Measurements from ENCODE around the gene PLD6. TPM values are rescaled to one million over a fixed set of nuclear protein-coding genes. Genes with fewer than 3 reads are reported as not detected.

PLD6 gene
- total RNA-seq, 1 donor from 2014 or later = 7.6 TPM

DNA sequence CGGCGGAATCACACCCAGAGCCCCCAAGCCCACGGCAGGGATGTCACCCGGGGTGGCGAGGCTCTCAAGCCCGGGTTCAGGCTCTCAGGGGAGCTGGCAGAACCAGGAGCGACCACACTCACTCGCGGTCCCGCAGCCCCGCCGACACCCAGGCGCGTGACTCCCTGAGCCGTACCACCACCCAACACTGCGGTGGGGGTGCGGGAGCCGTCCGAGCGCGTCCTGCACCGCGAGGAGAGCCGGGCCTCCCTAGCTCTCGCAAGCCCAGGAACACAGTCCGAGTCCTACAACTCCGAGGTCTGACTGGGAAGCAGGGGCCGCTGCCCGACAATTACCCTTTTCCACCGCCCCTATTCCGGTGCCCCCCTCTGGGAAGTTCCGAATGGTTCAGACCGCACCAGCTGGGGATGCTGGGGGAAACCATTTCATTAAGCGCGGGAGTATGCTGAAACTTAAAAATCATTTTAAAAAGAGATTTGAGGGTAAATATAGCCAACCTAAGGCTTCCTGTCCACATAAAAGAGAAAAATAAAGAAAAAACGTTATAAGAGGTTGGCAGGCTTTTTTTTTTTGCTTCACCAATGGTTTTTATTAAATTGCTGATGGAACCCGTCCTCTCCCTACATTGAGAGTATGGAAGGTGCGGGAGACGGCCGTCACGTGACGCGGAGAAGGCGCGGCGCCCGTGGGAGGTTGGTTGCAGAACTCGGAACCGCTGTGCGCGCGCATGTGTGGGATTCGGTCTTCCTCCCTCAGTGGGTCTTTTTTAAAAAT lies 31.1 kb upstream of the PLD6 start, which contains the start of gene FLCN:
Gene FLCN (minus strand): TSS at position 143 of the 774 bp plus-strand sequence. CDS start 9,031 bp downstream, outside the sequence.
- H3K27ac Mint-ChIP-seq = peak within 1 kb of the TSS; percentile 99
- ChIA-PET POLR2A (interaction anchor here (0.6 to 2.1 kb wide), 11 partner anchors 9 to 253 kb away, joined by 3 to 17 read pairs (median 3); partner anchors contain the start of gene COPS3), CTCF (interaction anchor here (0.7 kb wide), 1 partner anchor 44 kb away, joined by 3 read pairs; the partner anchor contains the start of gene COPS3)
- DNase-seq (peak; percentile 89), ATAC-seq (ENCODE audit: low read depth) (peak; percentile 90)
- H3K36me3 Mint-ChIP-seq (ENCODE audit: low read depth) = peaks cover 18% of the 10 kb centered on the region
- H3K9me3 Mint-ChIP-seq = no peaks in the 10 kb centered on the region
- no peaks in the 10 kb centered on the region for H3K27me3 Mint-ChIP-seq
- intact Hi-C loops (cut with micrococcal nuclease) = loop anchor here (1.0 to 10.0 kb wide), 7 partner anchors 31 to 354 kb away; partner anchors contain the start of genes COPS3, NT5M, PEMT and PLD6
- TF ChIP-seq, protein P1, sequence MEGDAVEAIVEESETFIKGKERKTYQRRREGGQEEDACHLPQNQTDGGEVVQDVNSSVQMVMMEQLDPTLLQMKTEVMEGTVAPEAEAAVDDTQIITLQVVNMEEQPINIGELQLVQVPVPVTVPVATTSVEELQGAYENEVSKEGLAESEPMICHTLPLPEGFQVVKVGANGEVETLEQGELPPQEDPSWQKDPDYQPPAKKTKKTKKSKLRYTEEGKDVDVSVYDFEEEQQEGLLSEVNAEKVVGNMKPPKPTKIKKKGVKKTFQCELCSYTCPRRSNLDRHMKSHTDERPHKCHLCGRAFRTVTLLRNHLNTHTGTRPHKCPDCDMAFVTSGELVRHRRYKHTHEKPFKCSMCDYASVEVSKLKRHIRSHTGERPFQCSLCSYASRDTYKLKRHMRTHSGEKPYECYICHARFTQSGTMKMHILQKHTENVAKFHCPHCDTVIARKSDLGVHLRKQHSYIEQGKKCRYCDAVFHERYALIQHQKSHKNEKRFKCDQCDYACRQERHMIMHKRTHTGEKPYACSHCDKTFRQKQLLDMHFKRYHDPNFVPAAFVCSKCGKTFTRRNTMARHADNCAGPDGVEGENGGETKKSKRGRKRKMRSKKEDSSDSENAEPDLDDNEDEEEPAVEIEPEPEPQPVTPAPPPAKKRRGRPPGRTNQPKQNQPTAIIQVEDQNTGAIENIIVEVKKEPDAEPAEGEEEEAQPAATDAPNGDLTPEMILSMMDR (IDR thresholded peaks at IDR 0.05) = no peak
- H3K4me3 Mint-ChIP-seq = peak within 1 kb of the TSS; percentile 96
- peaks cover 14% of the 10 kb centered on the region for H3K4me1 Mint-ChIP-seq

DNA sequence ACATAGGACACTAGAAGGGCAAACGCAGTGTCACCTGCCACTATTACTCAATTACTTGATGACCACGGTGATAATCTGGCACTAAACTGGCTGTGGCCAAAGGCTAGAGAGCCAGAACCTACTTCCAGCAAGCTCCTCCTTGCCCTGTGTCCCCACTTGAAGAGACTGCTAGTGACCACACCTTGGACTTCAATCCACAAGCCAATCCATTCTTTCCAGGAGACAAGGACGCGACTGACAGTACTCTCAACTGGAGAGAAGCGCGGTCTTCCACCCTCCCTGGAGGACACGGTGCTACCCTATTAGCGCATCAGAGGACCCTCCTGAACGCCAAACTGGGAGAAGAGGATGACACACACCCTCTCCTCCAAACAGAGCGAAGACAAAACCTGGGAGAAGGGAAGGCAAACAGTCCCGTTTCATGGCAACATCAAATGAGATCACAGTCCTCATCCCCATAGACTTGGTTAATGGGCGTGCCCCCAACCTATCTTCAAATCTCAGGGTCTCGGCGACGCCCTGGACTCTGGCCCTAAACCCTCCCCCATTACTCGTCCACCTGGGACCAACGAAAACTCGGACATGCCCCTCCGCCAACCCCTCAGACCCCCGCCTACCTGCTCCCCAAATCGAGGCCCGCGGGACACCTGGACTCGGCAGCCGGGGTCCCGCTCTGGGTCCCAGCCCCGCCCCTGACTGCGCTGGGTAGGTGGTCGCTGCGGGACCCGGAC lies 30.3 kb upstream of the PLD6 start:
- TF ChIP-seq, protein P1 (IDR thresholded peaks at IDR 0.05) = no peak
- ChIA-PET CTCF (interaction anchor here (0.7 kb wide), 1 partner anchor 44 kb away, joined by 3 read pairs; the partner anchor contains the start of gene COPS3), POLR2A (interaction anchor here (0.6 to 2.1 kb wide), 10 partner anchors 8 to 253 kb away, joined by 3 to 17 read pairs (median 4); partner anchors contain the start of gene COPS3)
- DNase-seq (peak; percentile 21), ATAC-seq (ENCODE audit: low read depth) (no peak)
- intact Hi-C loops (cut with micrococcal nuclease) = loop anchor here (1.0 to 10.0 kb wide), 7 partner anchors 30 to 354 kb away; partner anchors contain the start of genes COPS3, NT5M, PEMT and PLD6
- Mint-ChIP-seq H3K36me3 (ENCODE audit: low read depth) (peaks cover 26% of the 10 kb centered on the region), H3K4me1 (peaks cover 14% of the 10 kb centered on the region), H3K27ac (peak overlapping the region; percentile 99), H3K27me3 (no peaks in the 10 kb centered on the region), H3K4me3 (peak overlapping the region; percentile 96), H3K9me3 (no peaks in the 10 kb centered on the region)

DNA sequence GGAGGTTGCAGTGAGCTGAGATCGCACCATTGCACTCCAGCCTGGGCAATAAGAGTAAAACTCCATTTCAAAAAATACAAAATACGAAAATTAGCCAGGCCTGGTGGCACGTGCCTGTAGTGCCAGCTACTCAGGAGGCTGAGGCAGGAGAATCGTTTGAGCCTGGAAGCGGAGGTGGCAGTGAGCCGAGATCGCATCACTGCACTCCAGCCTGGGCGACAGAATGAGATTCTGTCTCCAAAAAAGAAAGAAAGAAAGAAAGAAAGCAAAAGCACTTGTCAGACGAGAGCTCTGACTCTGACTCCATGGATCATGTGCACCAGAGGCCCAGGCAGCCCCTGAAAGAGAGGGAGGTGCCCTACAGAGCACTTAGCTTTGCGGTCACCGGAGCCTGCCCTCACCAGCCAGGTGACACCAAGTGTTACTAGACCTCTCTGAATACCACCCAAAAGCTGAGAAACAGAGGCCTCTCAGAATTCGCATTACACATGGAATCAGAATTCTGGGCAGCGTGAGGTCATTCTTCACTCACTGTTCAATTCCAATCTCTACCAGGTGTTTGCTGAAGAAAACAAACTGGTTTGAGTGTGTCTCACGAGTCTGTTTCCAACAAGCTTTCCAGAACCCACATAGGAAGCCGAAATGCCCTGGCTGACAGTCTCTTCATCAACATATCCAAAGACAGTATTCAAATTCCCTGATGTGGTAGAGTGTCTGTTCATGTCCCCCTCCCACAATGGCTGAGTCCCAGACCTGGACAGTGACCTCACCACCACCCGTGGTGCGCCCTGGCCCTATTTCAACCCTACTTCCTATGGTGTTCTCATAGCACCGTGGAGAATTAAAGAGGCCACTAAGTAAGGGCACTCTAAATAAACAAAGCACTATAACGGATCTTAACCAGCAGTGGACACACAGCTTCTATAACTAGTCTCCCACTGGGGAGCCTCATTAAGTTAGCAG lies 29.4 kb upstream of the PLD6 start:
- ChIA-PET CTCF (interaction anchor here (0.6 kb wide), 1 partner anchor 35 kb away, joined by 3 read pairs; no protein-coding TSS in a partner anchor), POLR2A (interaction anchor here (0.7 to 2.1 kb wide), 2 partner anchors 45 to 256 kb away, joined by 7 to 17 read pairs; partner anchors contain the start of gene COPS3)
- Mint-ChIP-seq H3K4me3 (peak overlapping the region; percentile 96), H3K27me3 (no peaks in the 10 kb centered on the region), H3K36me3 (ENCODE audit: low read depth) (peaks cover 33% of the 10 kb centered on the region), H3K9me3 (no peaks in the 10 kb centered on the region), H3K4me1 (peaks cover 14% of the 10 kb centered on the region), H3K27ac (peak overlapping the region; percentile 99)
- TF ChIP-seq, protein P1 (IDR thresholded peaks at IDR 0.05) = no peak
- intact Hi-C loops (cut with micrococcal nuclease) = loop anchor here (2.0 to 10.0 kb wide), 5 partner anchors 59 to 355 kb away; partner anchors contain the start of genes NT5M and PEMT
- DNase-seq = no peak
- ATAC-seq (ENCODE audit: low read depth) = no peak

DNA sequence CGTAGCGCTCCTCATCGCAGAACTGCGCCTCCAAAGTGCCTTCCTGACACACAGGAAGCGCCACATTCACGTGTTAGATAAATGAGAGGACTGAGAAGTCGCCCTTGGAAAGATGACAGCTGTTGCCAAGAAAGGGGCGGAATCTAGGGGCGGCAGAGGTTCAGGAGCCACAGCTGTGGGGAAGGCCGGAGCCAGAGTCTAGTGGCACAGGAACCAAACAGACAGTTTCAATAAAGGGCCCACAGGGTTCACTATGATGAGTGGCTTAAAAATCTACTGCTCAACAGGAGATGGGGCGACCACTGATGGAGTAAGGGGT lies 26.1 kb upstream of the PLD6 start:
- Mint-ChIP-seq H3K27ac (no peak overlapping the region), H3K9me3 (no peaks in the 10 kb centered on the region), H3K4me3 (no peak overlapping the region), H3K4me1 (peaks cover 14% of the 10 kb centered on the region), H3K27me3 (no peaks in the 10 kb centered on the region), H3K36me3 (ENCODE audit: low read depth) (peaks cover 60% of the 10 kb centered on the region)
- DNase-seq (no peak), ATAC-seq (ENCODE audit: low read depth) (no peak)
- intact Hi-C loops (cut with micrococcal nuclease) = loop anchor here (10.0 kb wide), 1 partner anchor 227 kb away; no protein-coding TSS in a partner anchor
- TF ChIP-seq, protein P1 (IDR thresholded peaks at IDR 0.05) = no peak
- POLR2A ChIA-PET = interaction anchor here (0.6 kb wide), 1 partner anchor 29 kb away, joined by 4 read pairs; no protein-coding TSS in a partner anchor
- CTCF ChIA-PET = no interaction called here
